Measurements from ENCODE around the gene AHNAK. TPM values are rescaled to one million over a fixed set of nuclear protein-coding genes. Genes with fewer than 3 reads are reported as not detected.

Gene AHNAK
- total RNA-seq, 2 experiments from 2014 or later, result 0.21 to 0.28 TPM

- Histone ChIP-seq H3K36me3 (ENCODE audit: insufficient read depth, low read length) (no peaks in the 10 kb centered on the region), H3K9me3 (ENCODE audit: low read length) (no peaks in the 10 kb centered on the region), H3K4me1 (ENCODE audit: insufficient read depth, low read length, poor library complexity, severe bottlenecking) (no peaks in the 10 kb centered on the region), H4K20me1 (ENCODE audit: insufficient read depth, low read length) (no peaks in the 10 kb centered on the region), H2AFZ (ENCODE audit: low read length) (no peak overlapping the region), H3K79me2 (ENCODE audit: insufficient read depth, low read depth, low read length) (no peaks in the 10 kb centered on the region), H3K27ac (ENCODE audit: low read depth, low read length, poor library complexity, severe bottlenecking) (no peak overlapping the region), H3K9me2 (ENCODE audit: insufficient read depth, low read length) (no peaks in the 10 kb centered on the region), H3K4me2 (ENCODE audit: low read length) (no peak overlapping the region), H3K4me3 (ENCODE audit: low read depth, low read length, poor library complexity, severe bottlenecking) (no peak overlapping the region)
- intact Hi-C loops (cut with micrococcal nuclease; ENCODE audit: unreplicated experiment), result no loop called here
- POLR2A ChIA-PET, result interaction anchor here (0.6 kb wide), 1 partner anchor 36 kb away, joined by 4 read pairs; no protein-coding TSS in a partner anchor
- no TSS peak for BruUV-seq (replicated peaks)
- CTCF ChIA-PET (ENCODE audit: unreplicated experiment), result no interaction called here
- DNase-seq (ENCODE audit: low spot score), result no peak
- no peak for TF ChIP-seq CTCF (conservative IDR thresholded peaks at IDR 0.05; ENCODE audit: low read length)
- TF ChIP-seq EZH2phosphoT487 (IDR thresholded peaks at IDR 0.05; ENCODE audit: borderline replicate concordance, low read depth, low read length), result no peak
Observed at GRCh38 chr11:62505440-62506091, 41.0 kb downstream of the AHNAK start.

- Histone ChIP-seq H3K4me1 (ENCODE audit: insufficient read depth, low read length, poor library complexity, severe bottlenecking) (no peaks in the 10 kb centered on the region), H4K20me1 (ENCODE audit: insufficient read depth, low read length) (no peaks in the 10 kb centered on the region), H3K36me3 (ENCODE audit: insufficient read depth, low read length) (no peaks in the 10 kb centered on the region), H3K4me3 (ENCODE audit: low read depth, low read length, poor library complexity, severe bottlenecking) (no peak overlapping the region), H3K27ac (ENCODE audit: low read depth, low read length, poor library complexity, severe bottlenecking) (no peak overlapping the region), H3K4me2 (ENCODE audit: low read length) (no peak overlapping the region), H3K9me2 (ENCODE audit: insufficient read depth, low read length) (no peaks in the 10 kb centered on the region), H3K79me2 (ENCODE audit: insufficient read depth, low read depth, low read length) (no peaks in the 10 kb centered on the region), H3K9me3 (ENCODE audit: low read length) (no peaks in the 10 kb centered on the region), H2AFZ (ENCODE audit: low read length) (no peak overlapping the region)
- CTCF ChIA-PET (ENCODE audit: unreplicated experiment), result no interaction called here
- POLR2A ChIA-PET, result no interaction called here
- TF ChIP-seq CTCF (conservative IDR thresholded peaks at IDR 0.05; ENCODE audit: low read length) (no peak), EZH2phosphoT487 (IDR thresholded peaks at IDR 0.05; ENCODE audit: borderline replicate concordance, low read depth, low read length) (no peak)
- intact Hi-C loops (cut with micrococcal nuclease; ENCODE audit: unreplicated experiment), result no loop called here
- no peak for DNase-seq (ENCODE audit: low spot score)
- no TSS peak for BruUV-seq (replicated peaks)
Observed at GRCh38 chr11:62505059-62505439, 41.6 kb downstream of the AHNAK start.

- Histone ChIP-seq H3K9me2 (ENCODE audit: insufficient read depth, low read length) (no peaks in the 10 kb centered on the region), H3K27ac (ENCODE audit: low read depth, low read length, poor library complexity, severe bottlenecking) (no peak overlapping the region), H3K36me3 (ENCODE audit: insufficient read depth, low read length) (no peaks in the 10 kb centered on the region), H2AFZ (ENCODE audit: low read length) (no peak overlapping the region), H3K4me2 (ENCODE audit: low read length) (no peak overlapping the region), H3K4me3 (ENCODE audit: low read depth, low read length, poor library complexity, severe bottlenecking) (no peak overlapping the region), H3K4me1 (ENCODE audit: insufficient read depth, low read length, poor library complexity, severe bottlenecking) (no peaks in the 10 kb centered on the region), H3K9me3 (ENCODE audit: low read length) (no peaks in the 10 kb centered on the region), H4K20me1 (ENCODE audit: insufficient read depth, low read length) (no peaks in the 10 kb centered on the region), H3K79me2 (ENCODE audit: insufficient read depth, low read depth, low read length) (no peaks in the 10 kb centered on the region)
- no TSS peak for BruUV-seq (replicated peaks)
- no peak for DNase-seq (ENCODE audit: low spot score)
- ChIA-PET CTCF (ENCODE audit: unreplicated experiment) (no interaction called here), POLR2A (no interaction called here)
- intact Hi-C loops (cut with micrococcal nuclease; ENCODE audit: unreplicated experiment), result no loop called here
- TF ChIP-seq EZH2phosphoT487 (IDR thresholded peaks at IDR 0.05; ENCODE audit: borderline replicate concordance, low read depth, low read length) (no peak), CTCF (conservative IDR thresholded peaks at IDR 0.05; ENCODE audit: low read length) (no peak)
Observed at GRCh38 chr11:62504158-62504973, 42.2 kb downstream of the AHNAK start.

Data from OCI-LY7 (cell line).